Upper lobe of left lung (tissue), 6 donors: ENCODE data around the gene CACNA2D4. TPM values are rescaled to one million over a fixed set of nuclear protein-coding genes. Genes with fewer than 3 reads are reported as not detected.
A peak's percentile ranks its signal among the peaks of the same experiment; 100 is the strongest.

ENCODE experiments used
- ATAC-seq, 2 donors: fragments of 200-7000 bp; cut with Tn5 transposase; one replicate each; pipeline ENCODE4 v1.9.1; 2022; ENCODE audit warnings: mild to moderate bottlenecking in 2 of 2, moderate library complexity in 2 of 2; ENCODE audit not compliant: low FRiP score in 2 of 2
- DNase-seq, 2 donors: peaks; one replicate each; pipeline ENCODE4 v3.0.0-alpha.2; 2019 to 2020
- H3K27ac ChIP-seq, 4 donors: fragments of 200-600 bp; sonication (generic); one replicate each; pipeline ENCODE4 v1.5.1; 2016 to 2019
- H3K27me3 ChIP-seq, 4 donors: fragments of 200-600 bp; sonication (generic); one replicate each; pipeline ENCODE4 v1.5.1; 2017 to 2019
- H3K36me3 ChIP-seq, 4 donors: fragments of 200-600 bp; sonication (generic); one replicate each; pipeline ENCODE4 v1.5.1; 2016 to 2019
- H3K4me1 ChIP-seq, 4 donors: fragments of 200-600 bp; sonication (generic); one replicate each; pipeline ENCODE4 v1.5.1; 2018 to 2019
- H3K4me3 ChIP-seq, 4 donors: fragments of 200-600 bp; sonication (generic); one replicate each; pipeline ENCODE4 v1.5.1; 2017 to 2019; ENCODE audit warnings: mild to moderate bottlenecking in 2 of 4, moderate library complexity in 1 of 4
- H3K9me3 ChIP-seq, 4 donors: fragments of 200-600 bp; sonication (generic); one replicate each; pipeline ENCODE4 v1.5.1; 2018 to 2019
- EP300 ChIP-seq, 4 donors: sonication (generic); formaldehyde crosslinking; IDR thresholded peaks; one replicate each; pipeline ENCODE4 v1.5.1; 2017; ENCODE audit warnings: antibody characterized with exemption in 4 of 4, control low read depth in 2 of 4
- POLR2A ChIP-seq, 4 donors: fragments of 450-650 bp; IDR thresholded peaks; one replicate each; pipeline ENCODE4 v1.5.1; 2016 to 2017; ENCODE audit warnings: antibody characterized with exemption in 4 of 4, mild to moderate bottlenecking in 2 of 4
- POLR2AphosphoS5 ChIP-seq, 2 donors: sonication (generic); formaldehyde crosslinking; IDR thresholded peaks; one replicate each; pipeline ENCODE4 v1.5.1; 2017; ENCODE audit warnings: antibody characterized with exemption in 2 of 2
- WGBS, 2 donors: methylation state at CpG; one replicate each; pipeline ENCODE4 v1.1.5; 2017 to 2018; 5-methylcytosine and 5-hydroxymethylcytosine counted together
- total RNA-seq, 6 donors: library from RNA; depleted of rRNA in 4 of 6; stranded (reverse); fragments of >200 nt in 4 of 6; gene quantifications; one replicate each; pipeline versions ENCODE4 v1.1.0 to v1.2.1, GENCODE V29; 2016 to 2021
- TF ChIP-seq, protein P1 (sequence below), 6 experiments: fragments of 450-650 bp in 4 of 6; fragments of 200-600 bp in 2 of 6; sonication (generic) in 2 of 6; IDR thresholded peaks; one replicate each; pipeline ENCODE4 v1.5.1; 2016 to 2019; ENCODE audit warnings: antibody characterized with exemption in 6 of 6
- donor health status: DM: no; HTN: no; CAD: no; lungs with moderate emphysema.
- donor health status: DM: no; HTN: yes; CAD: no; lungs with severe emphysema.

The CACNA2D4 gene
- total RNA-seq, 6 donors from 2014 or later, result 3.3 to 8.4 (median 7.0) TPM

DNA sequence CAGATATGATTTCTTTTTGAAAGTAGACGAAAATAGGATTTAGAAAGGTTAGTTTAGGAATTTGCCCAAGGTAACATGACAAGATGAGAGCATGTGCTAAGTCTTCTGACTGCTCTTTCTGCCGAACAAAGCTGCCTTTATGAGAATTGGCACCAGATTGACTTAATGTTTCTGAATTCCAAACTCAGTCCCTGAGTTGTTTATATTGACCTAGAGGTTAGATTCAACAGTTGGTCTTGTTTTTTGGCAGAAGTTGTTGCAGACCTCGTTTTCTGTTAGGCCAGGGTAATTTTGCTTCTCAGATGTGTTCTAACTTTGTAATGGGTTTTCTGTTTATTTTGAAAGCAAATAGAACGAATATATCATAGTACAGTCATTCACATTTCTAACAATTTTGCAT lies 159.6 kb downstream of the CACNA2D4 start:
- DNase-seq (no peak), ATAC-seq (no peak)
- Histone ChIP-seq H3K36me3 (peaks cover 0 to 46% (median 18%) of the 10 kb centered on the region in 4 donors), H3K4me1 (peaks cover 0 to 18% (median 7%) of the 10 kb centered on the region in 4 donors), H3K4me3 (no peak overlapping the region), H3K27ac (peak overlapping the region in 2 of 4 donors; percentile 5 to 42), H3K9me3 (no peaks in the 10 kb centered on the region), H3K27me3 (no peaks in the 10 kb centered on the region)
- TF ChIP-seq POLR2A (IDR thresholded peaks at IDR 0.05) (no peak), POLR2AphosphoS5 (IDR thresholded peaks at IDR 0.05) (no peak), EP300 (IDR thresholded peaks at IDR 0.05) (no peak)
- TF ChIP-seq, protein P1, sequence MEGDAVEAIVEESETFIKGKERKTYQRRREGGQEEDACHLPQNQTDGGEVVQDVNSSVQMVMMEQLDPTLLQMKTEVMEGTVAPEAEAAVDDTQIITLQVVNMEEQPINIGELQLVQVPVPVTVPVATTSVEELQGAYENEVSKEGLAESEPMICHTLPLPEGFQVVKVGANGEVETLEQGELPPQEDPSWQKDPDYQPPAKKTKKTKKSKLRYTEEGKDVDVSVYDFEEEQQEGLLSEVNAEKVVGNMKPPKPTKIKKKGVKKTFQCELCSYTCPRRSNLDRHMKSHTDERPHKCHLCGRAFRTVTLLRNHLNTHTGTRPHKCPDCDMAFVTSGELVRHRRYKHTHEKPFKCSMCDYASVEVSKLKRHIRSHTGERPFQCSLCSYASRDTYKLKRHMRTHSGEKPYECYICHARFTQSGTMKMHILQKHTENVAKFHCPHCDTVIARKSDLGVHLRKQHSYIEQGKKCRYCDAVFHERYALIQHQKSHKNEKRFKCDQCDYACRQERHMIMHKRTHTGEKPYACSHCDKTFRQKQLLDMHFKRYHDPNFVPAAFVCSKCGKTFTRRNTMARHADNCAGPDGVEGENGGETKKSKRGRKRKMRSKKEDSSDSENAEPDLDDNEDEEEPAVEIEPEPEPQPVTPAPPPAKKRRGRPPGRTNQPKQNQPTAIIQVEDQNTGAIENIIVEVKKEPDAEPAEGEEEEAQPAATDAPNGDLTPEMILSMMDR (IDR thresholded peaks at IDR 0.05), result no peak
- WGBS, 2 donors, result 48 to 60% methylated on average over 4 of the region's 4 CpGs

- Histone ChIP-seq H3K4me1 (peaks cover 0 to 18% (median 7%) of the 10 kb centered on the region in 4 donors), H3K27me3 (no peaks in the 10 kb centered on the region), H3K27ac (peak overlapping the region in 1 of 4 donors; percentile 5), H3K4me3 (no peak overlapping the region), H3K9me3 (no peaks in the 10 kb centered on the region), H3K36me3 (peaks cover 0 to 46% (median 18%) of the 10 kb centered on the region in 4 donors)
- 85 to 95% methylated on average over 2 of the region's 2 CpGs for WGBS, 2 donors
- TF ChIP-seq EP300 (IDR thresholded peaks at IDR 0.05) (no peak), POLR2A (IDR thresholded peaks at IDR 0.05) (no peak), POLR2AphosphoS5 (IDR thresholded peaks at IDR 0.05) (no peak)
- TF ChIP-seq, protein P1 (IDR thresholded peaks at IDR 0.05), result no peak
- no peak for DNase-seq
- ATAC-seq, result no peak
Measured at GRCh38 chr12:1758376-1758775, 160.1 kb downstream of the CACNA2D4 start.

DNA sequence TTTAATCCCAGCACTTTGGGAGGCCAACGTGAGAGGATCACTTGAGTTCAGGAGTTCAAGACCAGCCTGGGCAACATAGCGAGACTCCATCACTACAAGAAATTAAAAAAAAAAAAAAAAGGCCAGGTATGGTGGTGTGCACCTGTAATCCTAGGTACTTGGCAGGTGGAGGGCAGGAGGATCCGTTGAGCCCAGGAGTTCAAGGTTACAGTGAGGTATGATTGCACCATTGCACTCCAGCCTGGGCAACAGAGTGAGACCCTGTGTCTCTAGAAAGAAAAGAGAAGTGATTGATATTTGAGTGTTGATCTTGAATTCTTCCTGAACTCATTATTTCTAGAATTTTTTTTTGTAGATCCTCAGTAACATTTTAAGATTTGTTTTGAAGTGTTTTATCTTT lies 168.2 kb downstream of the CACNA2D4 start:
- TF ChIP-seq POLR2A (IDR thresholded peaks at IDR 0.05) (no peak), EP300 (IDR thresholded peaks at IDR 0.05) (no peak), POLR2AphosphoS5 (IDR thresholded peaks at IDR 0.05) (no peak)
- TF ChIP-seq, protein P1 (IDR thresholded peaks at IDR 0.05), result no peak
- Histone ChIP-seq H3K27ac (no peak overlapping the region), H3K36me3 (peaks cover 0 to 21% (median 10%) of the 10 kb centered on the region in 4 donors), H3K4me1 (peaks cover 0 to 7% (median 2%) of the 10 kb centered on the region in 4 donors), H3K27me3 (no peaks in the 10 kb centered on the region), H3K4me3 (no peak overlapping the region), H3K9me3 (peaks cover 0 to 7% (median 3%) of the 10 kb centered on the region in 4 donors)
- ATAC-seq (no peak), DNase-seq (no peak)
- WGBS, 2 donors, result 94 to 96% methylated on average over 3 of the region's 3 CpGs

GRCh38 chr12:1749019-1749418 lies 169.4 kb downstream of the CACNA2D4 start:
- Histone ChIP-seq H3K36me3 (peaks cover 0 to 9% (median 2%) of the 10 kb centered on the region in 4 donors), H3K27me3 (no peaks in the 10 kb centered on the region), H3K27ac (no peak overlapping the region), H3K4me1 (peaks cover 0 to 7% (median 2%) of the 10 kb centered on the region in 4 donors), H3K4me3 (no peak overlapping the region), H3K9me3 (peaks cover 0 to 7% (median 3%) of the 10 kb centered on the region in 4 donors)
- WGBS, 2 donors, result 98 to 99% methylated on average over 5 of the region's 5 CpGs
- ATAC-seq (no peak), DNase-seq (no peak)
- TF ChIP-seq, protein P1 (IDR thresholded peaks at IDR 0.05), result no peak
- no peak for TF ChIP-seq POLR2A (IDR thresholded peaks at IDR 0.05)

DNA sequence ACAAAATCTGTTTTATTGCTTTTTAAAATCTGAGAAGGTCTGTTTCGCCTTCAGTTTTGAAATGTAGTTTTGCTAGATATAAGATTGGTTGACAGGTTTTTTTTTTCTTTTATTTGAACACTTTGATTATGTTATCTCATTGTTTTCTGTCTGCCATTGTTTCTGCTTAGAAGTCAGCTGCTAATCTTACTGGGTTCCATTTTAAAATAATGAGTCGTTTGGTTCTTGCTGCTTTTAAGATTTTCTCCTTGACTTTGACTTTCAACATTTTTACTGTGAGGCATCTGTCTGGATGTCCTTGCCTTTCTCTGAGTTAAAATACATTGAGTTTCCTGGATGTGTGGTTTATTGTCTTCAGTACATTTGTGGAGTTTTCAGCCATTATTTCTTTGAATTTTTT lies 170.8 kb downstream of the CACNA2D4 start:
- no peak overlapping the region for H3K27ac ChIP-seq
- no peak overlapping the region for H3K4me3 ChIP-seq
- H3K9me3 ChIP-seq, result peaks cover 0 to 7% (median 3%) of the 10 kb centered on the region in 4 donors
- WGBS, 2 donors, result 95 to 99% methylated on average over 2 of the region's 2 CpGs
- H3K36me3 ChIP-seq, result peaks cover 0 to 7% (median 1%) of the 10 kb centered on the region in 4 donors
- H3K4me1 ChIP-seq, result peaks cover 0 to 7% (median 2%) of the 10 kb centered on the region in 4 donors
- DNase-seq (no peak), ATAC-seq (no peak)
- TF ChIP-seq POLR2AphosphoS5 (IDR thresholded peaks at IDR 0.05) (no peak), EP300 (IDR thresholded peaks at IDR 0.05) (no peak), POLR2A (IDR thresholded peaks at IDR 0.05) (no peak)
- TF ChIP-seq, protein P1 (IDR thresholded peaks at IDR 0.05), result no peak
- no peaks in the 10 kb centered on the region for H3K27me3 ChIP-seq
